ENCODE results near the gene TNRC6B. TPM values are rescaled to one million over a fixed set of nuclear protein-coding genes. Genes with fewer than 3 reads are reported as not detected.

The TNRC6B gene
- total and polyA plus RNA-seq, 2 donors from 2014 or later = 2.7 to 63.2 TPM

DNA sequence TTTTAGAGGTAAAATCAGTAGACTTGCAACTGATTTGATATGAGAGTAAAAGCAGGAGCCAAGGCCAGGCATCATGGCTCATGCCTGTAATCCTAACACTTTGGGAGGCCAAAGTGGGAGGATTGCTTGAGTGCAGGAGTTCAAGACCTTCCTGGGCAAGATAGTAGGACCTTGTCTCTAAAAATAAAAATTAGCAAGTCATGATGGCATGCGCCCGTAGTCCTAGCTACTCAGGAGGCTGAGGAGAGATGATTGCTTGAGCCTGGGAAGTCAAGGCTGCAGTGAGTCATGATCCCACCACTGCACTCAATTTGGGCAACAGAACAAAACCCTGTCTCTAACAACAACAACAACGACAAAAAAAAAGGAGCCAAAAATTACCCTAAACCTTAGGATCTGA is 206.2 kb downstream of the TNRC6B start:
- intact Hi-C loops (cut with DNase I) = no loop called here
- H3K9me3 ChIP-seq (ENCODE audit: control insufficient read depth in 2 of 3, insufficient read depth in 1 of 3, low read length in 3 of 3) = no peaks in the 10 kb centered on the region
- no peak overlapping the region for H3K9ac ChIP-seq (ENCODE audit: low read length in 3 of 3)
- DNase-seq (no peak), FAIRE-seq (no peak)
- peaks cover 0 to 2% (median 0%) of the 10 kb centered on the region in 3 donors for H3K4me1 ChIP-seq (ENCODE audit: control insufficient read depth in 2 of 3, insufficient read depth in 2 of 3, low read depth in 1 of 3, low read length in 3 of 3)
- TF ChIP-seq, protein P1, sequence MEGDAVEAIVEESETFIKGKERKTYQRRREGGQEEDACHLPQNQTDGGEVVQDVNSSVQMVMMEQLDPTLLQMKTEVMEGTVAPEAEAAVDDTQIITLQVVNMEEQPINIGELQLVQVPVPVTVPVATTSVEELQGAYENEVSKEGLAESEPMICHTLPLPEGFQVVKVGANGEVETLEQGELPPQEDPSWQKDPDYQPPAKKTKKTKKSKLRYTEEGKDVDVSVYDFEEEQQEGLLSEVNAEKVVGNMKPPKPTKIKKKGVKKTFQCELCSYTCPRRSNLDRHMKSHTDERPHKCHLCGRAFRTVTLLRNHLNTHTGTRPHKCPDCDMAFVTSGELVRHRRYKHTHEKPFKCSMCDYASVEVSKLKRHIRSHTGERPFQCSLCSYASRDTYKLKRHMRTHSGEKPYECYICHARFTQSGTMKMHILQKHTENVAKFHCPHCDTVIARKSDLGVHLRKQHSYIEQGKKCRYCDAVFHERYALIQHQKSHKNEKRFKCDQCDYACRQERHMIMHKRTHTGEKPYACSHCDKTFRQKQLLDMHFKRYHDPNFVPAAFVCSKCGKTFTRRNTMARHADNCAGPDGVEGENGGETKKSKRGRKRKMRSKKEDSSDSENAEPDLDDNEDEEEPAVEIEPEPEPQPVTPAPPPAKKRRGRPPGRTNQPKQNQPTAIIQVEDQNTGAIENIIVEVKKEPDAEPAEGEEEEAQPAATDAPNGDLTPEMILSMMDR (IDR thresholded peaks at IDR 0.05; ENCODE audit: borderline replicate concordance, extremely low read depth, insufficient read depth) = no peak
- no peak overlapping the region for H3K27ac ChIP-seq (ENCODE audit: low read depth in 2 of 2, low read length in 2 of 2)
- H3K4me3 ChIP-seq (ENCODE audit: low read length in 3 of 3) = no peak overlapping the region
- no peaks in the 10 kb centered on the region for H3K27me3 ChIP-seq (ENCODE audit: control insufficient read depth, insufficient read depth, low read length)
- H3K36me3 ChIP-seq (ENCODE audit: control insufficient read depth in 2 of 3, insufficient read depth in 3 of 3, low read length in 3 of 3) = peaks cover 0 to 2% (median 0%) of the 10 kb centered on the region in 3 donors

DNA sequence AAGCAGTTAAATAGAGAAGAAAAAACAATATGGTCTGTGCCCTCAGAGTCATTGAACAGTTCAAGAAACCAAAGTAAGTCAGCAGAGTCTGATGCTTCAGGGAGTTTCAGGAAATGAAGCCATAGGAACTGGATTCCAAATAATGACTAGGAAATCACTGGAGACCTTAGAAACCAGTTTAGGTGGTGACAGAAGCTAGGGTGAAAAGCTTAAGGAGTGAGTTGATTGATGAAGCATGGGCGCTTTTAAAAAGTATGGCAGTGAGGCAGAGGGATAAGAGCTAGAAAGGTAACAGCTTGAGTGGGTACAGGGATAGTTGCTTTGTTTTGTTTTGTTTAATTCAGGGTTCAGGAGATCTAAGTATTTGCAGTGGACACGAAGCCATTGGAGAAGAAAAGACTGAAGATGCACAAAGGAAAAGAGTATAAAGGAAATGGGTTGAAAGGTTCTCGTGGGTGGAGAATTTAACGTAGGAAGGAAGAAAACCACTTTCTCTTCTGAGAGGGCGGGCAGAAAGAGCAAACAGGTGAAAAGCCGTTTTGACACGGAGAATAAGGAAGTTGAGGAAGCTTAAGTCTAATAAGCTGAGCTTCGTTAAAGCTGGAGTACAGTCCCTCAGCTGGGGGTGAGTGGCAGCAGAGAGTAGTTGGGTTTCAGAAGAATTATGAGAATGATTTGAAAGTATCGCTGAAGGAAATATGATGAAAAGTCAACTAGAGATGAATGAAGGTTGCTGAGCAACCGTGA is 207.5 kb downstream of the TNRC6B start:
- Histone ChIP-seq H3K9ac (ENCODE audit: low read length in 3 of 3) (no peak overlapping the region), H3K27ac (ENCODE audit: low read depth in 2 of 2, low read length in 2 of 2) (no peak overlapping the region), H3K36me3 (ENCODE audit: control insufficient read depth in 2 of 3, insufficient read depth in 3 of 3, low read length in 3 of 3) (no peaks in the 10 kb centered on the region), H3K4me3 (ENCODE audit: low read length in 3 of 3) (no peak overlapping the region), H3K4me1 (ENCODE audit: control insufficient read depth in 2 of 3, insufficient read depth in 2 of 3, low read depth in 1 of 3, low read length in 3 of 3) (peaks cover 0 to 2% (median 0%) of the 10 kb centered on the region in 3 donors), H3K27me3 (ENCODE audit: control insufficient read depth, insufficient read depth, low read length) (no peaks in the 10 kb centered on the region), H3K9me3 (ENCODE audit: control insufficient read depth in 2 of 3, insufficient read depth in 1 of 3, low read length in 3 of 3) (no peaks in the 10 kb centered on the region)
- DNase-seq (no peak), FAIRE-seq (no peak)
- TF ChIP-seq, protein P1 (IDR thresholded peaks at IDR 0.05; ENCODE audit: borderline replicate concordance, extremely low read depth, insufficient read depth) = no peak
- intact Hi-C loops (cut with DNase I) = no loop called here

Other genes starting within 250 kb of the TNRC6B start
- 0.63 TPM for gene TMA7B, start 217.5 kb upstream of the TNRC6B start, total RNA-seq
- not detected for gene TMA7B, start 217.5 kb upstream of the TNRC6B start, polyA plus RNA-seq (ENCODE audit: insufficient read depth, low read depth, low replicate concordance)
- 13.1 TPM for gene FAM83F, start 183.0 kb upstream of the TNRC6B start, total RNA-seq
- gene FAM83F, start 183.0 kb upstream of the TNRC6B start, polyA plus RNA-seq (ENCODE audit: insufficient read depth, low read depth, low replicate concordance) = 6.8 TPM
- gene ADSL, start 168.6 kb downstream of the TNRC6B start, total RNA-seq = 42.5 TPM
- gene ADSL, start 168.6 kb downstream of the TNRC6B start, polyA plus RNA-seq (ENCODE audit: insufficient read depth, low read depth, low replicate concordance) = 57.5 TPM
- gene SGSM3, start 192.7 kb downstream of the TNRC6B start, total RNA-seq = 56.4 TPM
- gene SGSM3, start 192.7 kb downstream of the TNRC6B start, polyA plus RNA-seq (ENCODE audit: insufficient read depth, low read depth, low replicate concordance) = 52.2 TPM